ENCODE measurements around the gene ANKRD28.
"Not testable (repeated sequence)": the region's sequence is repeated elsewhere in the genome, so short reads cannot be mapped to it uniquely, and the experiment has no call there.

The ANKRD28 gene

GRCh38 chr3:15779111-15779510, 18.7 kb downstream of the ANKRD28 start:
- Histone ChIP-seq H3K4me2 (ENCODE audit: low read depth, low read length) (no peak overlapping the region), H3K9ac (ENCODE audit: low read length) (no peak overlapping the region), H2AFZ (ENCODE audit: low read length) (no peak overlapping the region), H3K79me2 (ENCODE audit: low read length) (peaks cover 97% of the 10 kb centered on the region), H3K27ac (ENCODE audit: low read length) (no peak overlapping the region), H3F3A (ENCODE audit: insufficient read depth, low read length) (no peaks in the 10 kb centered on the region), H3K36me3 (replicated peaks; ENCODE audit: insufficient read depth, low read length) (no peaks in the 10 kb centered on the region), H3K9me2 (replicated peaks; ENCODE audit: insufficient read depth, low read length) (no peaks in the 10 kb centered on the region), H3K27me3 (replicated peaks; ENCODE audit: insufficient read depth, low read length) (no peaks in the 10 kb centered on the region), H3K4me3 (ENCODE audit: low read length) (no peak overlapping the region), H4K20me1 (ENCODE audit: insufficient read depth, low read length) (peaks cover 5% of the 10 kb centered on the region; the same call in 1 of the 2 replicates), H3K4me1 (ENCODE audit: low read length) (no peaks in the 10 kb centered on the region), H3K9me3 (replicated peaks; ENCODE audit: insufficient read depth, low read length) (no peaks in the 10 kb centered on the region)
- no peak for DNase-seq
- TF ChIP-seq EZH2 (optimal IDR thresholded peaks at IDR 0.05; ENCODE audit: low read depth, low read length) (no peak), CTCF (IDR thresholded peaks at IDR 0.05; ENCODE audit: low read length) (no peak), EZH2phosphoT487 (IDR thresholded peaks at IDR 0.05; ENCODE audit: low read length) (no peak)

- DNase-seq = no peak
- H3K4me2 ChIP-seq (ENCODE audit: low read depth, low read length) = no peak overlapping the region
- H3F3A ChIP-seq (ENCODE audit: insufficient read depth, low read length) = no peaks in the 10 kb centered on the region
- no peak overlapping the region for H2AFZ ChIP-seq (ENCODE audit: low read length)
- no peaks in the 10 kb centered on the region for H3K9me3 ChIP-seq (replicated peaks; ENCODE audit: insufficient read depth, low read length)
- H3K36me3 ChIP-seq (replicated peaks; ENCODE audit: insufficient read depth, low read length) = no peaks in the 10 kb centered on the region
- H3K79me2 ChIP-seq (ENCODE audit: low read length) = peaks cover 97% of the 10 kb centered on the region
- no peak overlapping the region for H3K9ac ChIP-seq (ENCODE audit: low read length)
- TF ChIP-seq CTCF (IDR thresholded peaks at IDR 0.05; ENCODE audit: low read length) = no peak
- no peak for TF ChIP-seq EZH2 (optimal IDR thresholded peaks at IDR 0.05; ENCODE audit: low read depth, low read length)
- no peak for TF ChIP-seq EZH2phosphoT487 (IDR thresholded peaks at IDR 0.05; ENCODE audit: low read length)
- H3K4me1 ChIP-seq (ENCODE audit: low read length) = no peaks in the 10 kb centered on the region
- no peaks in the 10 kb centered on the region for H3K27me3 ChIP-seq (replicated peaks; ENCODE audit: insufficient read depth, low read length)
- no peaks in the 10 kb centered on the region for H3K9me2 ChIP-seq (replicated peaks; ENCODE audit: insufficient read depth, low read length)
- H4K20me1 ChIP-seq (ENCODE audit: insufficient read depth, low read length) = peaks cover 5% of the 10 kb centered on the region; the same call in 1 of the 2 replicates
- no peak overlapping the region for H3K4me3 ChIP-seq (ENCODE audit: low read length)
- no peak overlapping the region for H3K27ac ChIP-seq (ENCODE audit: low read length)
These were observed 19.4 kb downstream of the ANKRD28 start for GRCh38 chr3:15778332-15778858.

GRCh38 chr3:15774931-15775560, 22.7 kb downstream of the ANKRD28 start:
- H4K20me1 ChIP-seq (ENCODE audit: insufficient read depth, low read length) = not testable (repeated sequence)

GRCh38 chr3:15771444-15771843, 26.3 kb downstream of the ANKRD28 start:
- H4K20me1 ChIP-seq (ENCODE audit: insufficient read depth, low read length) = 0 out of 2 replicates have a peak, but pooled peaks cover 5% of the 10 kb centered on the region
- DNase-seq = no peak
- no peak for TF ChIP-seq EZH2 (optimal IDR thresholded peaks at IDR 0.05; ENCODE audit: low read depth, low read length)
- no peak for TF ChIP-seq CTCF (IDR thresholded peaks at IDR 0.05; ENCODE audit: low read length)
- TF ChIP-seq EZH2phosphoT487 (IDR thresholded peaks at IDR 0.05; ENCODE audit: low read length) = no peak
- H2AFZ ChIP-seq (ENCODE audit: low read length) = no peak overlapping the region
- no peaks in the 10 kb centered on the region for H3F3A ChIP-seq (ENCODE audit: insufficient read depth, low read length)
- no peak overlapping the region for H3K4me2 ChIP-seq (ENCODE audit: low read depth, low read length)
- H3K27me3 ChIP-seq (replicated peaks; ENCODE audit: insufficient read depth, low read length) = no peaks in the 10 kb centered on the region
- H3K4me1 ChIP-seq (ENCODE audit: low read length) = no peaks in the 10 kb centered on the region
- no peaks in the 10 kb centered on the region for H3K36me3 ChIP-seq (replicated peaks; ENCODE audit: insufficient read depth, low read length)
- no peak overlapping the region for H3K9ac ChIP-seq (ENCODE audit: low read length)
- no peaks in the 10 kb centered on the region for H3K9me3 ChIP-seq (replicated peaks; ENCODE audit: insufficient read depth, low read length)
- no peak overlapping the region for H3K27ac ChIP-seq (ENCODE audit: low read length)
- peaks cover 94% of the 10 kb centered on the region for H3K79me2 ChIP-seq (ENCODE audit: low read length)
- no peak overlapping the region for H3K4me3 ChIP-seq (ENCODE audit: low read length)
- H3K9me2 ChIP-seq (replicated peaks; ENCODE audit: insufficient read depth, low read length) = no peaks in the 10 kb centered on the region

More at GRCh38 chr3:15774931-15775560, 22.7 kb downstream of the ANKRD28 start:
- H3K36me3 ChIP-seq (replicated peaks; ENCODE audit: insufficient read depth, low read length); H3K9me2 ChIP-seq (replicated peaks; ENCODE audit: insufficient read depth, low read length); H3K4me1 ChIP-seq (ENCODE audit: low read length); H3K27ac ChIP-seq (ENCODE audit: low read length); DNase-seq; H3K27me3 ChIP-seq (replicated peaks; ENCODE audit: insufficient read depth, low read length); H2AFZ ChIP-seq (ENCODE audit: low read length); H3K4me2 ChIP-seq (ENCODE audit: low read depth, low read length); H3K9ac ChIP-seq (ENCODE audit: low read length); H3K9me3 ChIP-seq (replicated peaks; ENCODE audit: insufficient read depth, low read length); H3K4me3 ChIP-seq (ENCODE audit: low read length); H3F3A ChIP-seq (ENCODE audit: insufficient read depth, low read length): not testable (repeated sequence)
- H3K79me2 ChIP-seq (ENCODE audit: low read length) = peaks cover 94% of the 10 kb centered on the region
